Right atrium auricular region (tissue), 2 donors: ENCODE results near the gene RBM23. TPM values are rescaled to one million over a fixed set of nuclear protein-coding genes. Genes with fewer than 3 reads are reported as not detected.

Source experiments
- DNase-seq: peaks from one replicate; pipeline ENCODE4 v3.0.0-alpha.2; 2019; ENCODE audit warnings: low spot score
- H3K27ac ChIP-seq, 2 donors: fragments of 200-600 bp; sonication (generic); 1 replicate in 1 of 2; 2 replicates in 1 of 2; pipeline ENCODE4 v1.5.1; 2016 to 2019
- H3K27me3 ChIP-seq, 2 donors: fragments of 200-600 bp; sonication (generic); one replicate each; pipeline versions ENCODE4 v1.5.1 to v1.6.0; 2017 to 2019
- H3K36me3 ChIP-seq: fragments of 200-600 bp; sonication (generic); one replicate; pipeline ENCODE4 v1.5.1; 2016
- H3K4me1 ChIP-seq, 2 donors: fragments of 200-600 bp; sonication (generic); one replicate each; pipeline versions ENCODE4 v1.5.1 to v1.6.0; 2017 to 2019
- H3K4me3 ChIP-seq, 2 donors: fragments of 200-600 bp; sonication (generic); 1 replicate in 1 of 2; 2 replicates in 1 of 2; pipeline ENCODE4 v1.5.1; 2017 to 2019; ENCODE audit warnings: mild to moderate bottlenecking in 1 of 2, moderate library complexity in 1 of 2
- H3K9me3 ChIP-seq, 2 donors: fragments of 200-600 bp; sonication (generic); one replicate each; pipeline ENCODE4 v1.5.1; 2019
- CTCF ChIP-seq, 2 donors: fragments of 200-600 bp; sonication (generic); IDR thresholded peaks; one replicate each; pipeline ENCODE4 v1.5.1; 2019; ENCODE audit warnings: antibody characterized with exemption in 2 of 2
- total RNA-seq, 2 donors: library from RNA; depleted of rRNA; stranded (reverse); fragments of >200 nt; gene quantifications; one replicate each; pipeline ENCODE4 v1.1.0, GENCODE V29; 2016

The RBM23 gene
- total RNA-seq, 2 donors from 2014 or later, result 76.5 to 774 TPM

- H3K4me3 ChIP-seq, result no peak overlapping the region
- no peak for DNase-seq
- no peak overlapping the region for H3K27ac ChIP-seq
- H3K36me3 ChIP-seq, result peaks cover 3% of the 10 kb centered on the region
- peaks cover 0 to 19% of the 10 kb centered on the region in 2 donors for H3K4me1 ChIP-seq
- H3K27me3 ChIP-seq, result no peaks in the 10 kb centered on the region
- TF ChIP-seq CTCF (IDR thresholded peaks at IDR 0.05), result no peak
- no peaks in the 10 kb centered on the region for H3K9me3 ChIP-seq
Observed at GRCh38 chr14:22884076-22884737, 34.7 kb downstream of the RBM23 start.

DNA sequence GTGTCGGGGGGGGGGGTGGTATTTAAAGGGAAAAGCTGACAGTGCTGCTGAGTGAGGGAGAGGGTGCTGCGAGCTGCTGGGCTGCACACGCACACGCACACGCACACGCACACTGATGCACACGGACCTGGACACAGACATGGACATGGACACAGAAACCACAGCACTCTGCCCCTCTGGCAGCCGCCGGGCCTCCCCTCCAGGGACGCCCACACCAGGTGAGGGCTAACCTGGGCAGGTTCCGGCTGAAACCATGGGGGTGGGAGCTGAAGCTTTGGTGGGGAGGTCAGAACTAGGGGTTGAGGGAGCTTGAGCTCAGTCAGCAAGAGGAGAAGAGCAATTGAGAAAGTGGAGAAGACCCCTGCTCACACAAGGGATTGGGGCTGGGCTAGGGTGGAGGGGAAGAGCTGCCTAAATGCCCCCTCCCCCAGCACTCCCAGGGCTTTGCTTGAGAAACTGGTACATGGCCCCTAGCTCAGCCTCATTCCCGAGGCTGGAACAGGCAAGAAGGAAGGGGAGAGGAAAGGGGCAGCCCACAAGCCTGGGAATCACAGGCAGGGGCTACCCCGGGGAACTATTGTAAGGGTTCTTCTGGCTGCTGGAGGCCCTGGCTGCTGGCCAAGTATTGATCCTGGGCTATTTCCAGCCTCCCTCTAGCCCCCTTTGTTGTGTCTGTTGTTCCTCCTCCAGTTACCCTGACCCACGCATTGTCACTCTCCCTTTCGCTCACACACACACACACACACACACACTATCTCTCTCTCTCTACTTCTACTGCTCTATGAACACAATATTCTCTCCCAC, 35.6 kb downstream of the RBM23 start, which contains the start of gene REM2:
Gene REM2, plus strand, starts transcription at position 50 of the 804 bp plus-strand sequence. Its CDS starts 66 bp downstream, at position 116.
- no peak for TF ChIP-seq CTCF (IDR thresholded peaks at IDR 0.05)
- no peak for DNase-seq

DNA sequence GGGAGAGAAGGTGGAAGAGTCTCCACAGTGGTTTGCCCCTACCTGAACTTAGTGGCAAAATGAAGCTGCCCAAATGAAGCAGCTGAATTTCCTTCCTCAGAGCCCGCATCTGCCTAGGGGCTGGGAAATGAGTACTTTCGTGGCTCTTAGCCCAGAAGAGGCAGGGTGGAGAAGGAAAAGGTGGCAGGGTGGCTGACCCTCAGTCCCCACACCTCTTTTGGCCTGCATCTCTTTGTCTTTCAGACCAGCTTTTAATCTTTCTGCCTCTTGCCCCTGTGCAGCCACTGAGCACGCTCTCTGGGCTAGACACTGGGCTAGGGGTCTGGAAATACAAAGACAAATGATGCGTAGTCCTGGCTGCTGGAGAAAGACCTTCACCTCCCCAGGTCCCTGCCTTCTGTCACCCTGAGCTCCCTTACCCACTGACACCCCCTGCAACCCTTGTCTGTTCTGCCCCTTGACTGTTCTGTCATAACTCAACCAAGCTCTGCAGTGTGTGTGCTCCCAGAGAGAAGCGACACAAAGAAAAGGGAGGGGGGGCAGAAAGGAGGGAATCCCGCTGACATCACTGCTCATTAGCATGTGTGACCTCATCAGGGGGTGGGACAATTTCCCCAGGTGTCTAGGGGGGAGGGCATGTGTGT, 36.3 kb downstream of the RBM23 start:
- H3K27ac ChIP-seq, result no peak overlapping the region
- H3K27me3 ChIP-seq, result no peaks in the 10 kb centered on the region
- peaks cover 18% of the 10 kb centered on the region for H3K36me3 ChIP-seq
- peaks cover 0 to 17% of the 10 kb centered on the region in 2 donors for H3K4me1 ChIP-seq
- H3K9me3 ChIP-seq, result no peaks in the 10 kb centered on the region
- no peak for DNase-seq
- TF ChIP-seq CTCF (IDR thresholded peaks at IDR 0.05), result no peak
- H3K4me3 ChIP-seq, result no peak overlapping the region

More for the DNA sequence above, 35.6 kb downstream of the RBM23 start, which contains the start of gene REM2:
- no peaks in the 10 kb centered on the region for H3K27me3 ChIP-seq
- no peak within 1 kb of the TSS for H3K27ac ChIP-seq
- no peak within 1 kb of the TSS for H3K4me3 ChIP-seq
- no peaks in the 10 kb centered on the region for H3K9me3 ChIP-seq
- H3K36me3 ChIP-seq, result peaks cover 11% of the 10 kb centered on the region
- H3K4me1 ChIP-seq, result peaks cover 0 to 19% of the 10 kb centered on the region in 2 donors

- TF ChIP-seq CTCF (IDR thresholded peaks at IDR 0.05), result no peak
- H3K4me3 ChIP-seq, result no peak overlapping the region
- no peak overlapping the region for H3K27ac ChIP-seq
- H3K36me3 ChIP-seq, result peaks cover 24% of the 10 kb centered on the region
- DNase-seq, result no peak
- H3K9me3 ChIP-seq, result no peaks in the 10 kb centered on the region
- H3K27me3 ChIP-seq, result no peaks in the 10 kb centered on the region
- H3K4me1 ChIP-seq, result peaks cover 0 to 11% of the 10 kb centered on the region in 2 donors
Observed at GRCh38 chr14:22882064-22882463, 36.9 kb downstream of the RBM23 start.

GRCh38 chr14:22878271-22879246, 40.4 kb downstream of the RBM23 start:
- DNase-seq, result no peak

More at GRCh38 chr14:22878271-22879246, 40.4 kb downstream of the RBM23 start:
- H3K4me1 ChIP-seq, result peaks cover 0 to 10% of the 10 kb centered on the region in 2 donors
- no peaks in the 10 kb centered on the region for H3K9me3 ChIP-seq
- H3K36me3 ChIP-seq, result peaks cover 59% of the 10 kb centered on the region
- H3K4me3 ChIP-seq, result no peak overlapping the region
- no peak overlapping the region for H3K27ac ChIP-seq
- no peaks in the 10 kb centered on the region for H3K27me3 ChIP-seq
- no peak for TF ChIP-seq CTCF (IDR thresholded peaks at IDR 0.05)
